Measurements from ENCODE around the gene EID2B.

Gene EID2B

GRCh38 chr19:39514840-39515550 is 17.7 kb downstream of the EID2B start, which contains the start of gene SELENOV:
Gene SELENOV (plus strand): TSS chr19:39515139. CDS start chr19:39515213, 74 bp downstream.
- peaks cover 34% of the 10 kb centered on the region for H3K27me3 ChIP-seq (ENCODE audit: insufficient read depth, low read length)
- H3K79me2 ChIP-seq (ENCODE audit: control insufficient read depth, insufficient read depth, low read length, unreplicated experiment) = no peaks in the 10 kb centered on the region
- no peak within 1 kb of the TSS for H2AFZ ChIP-seq (ENCODE audit: low read length, unreplicated experiment)
- no peaks in the 10 kb centered on the region for H3K36me3 ChIP-seq (ENCODE audit: insufficient read depth, low read length)
- H3K4me1 ChIP-seq (ENCODE audit: control insufficient read depth, insufficient read depth, low read length, unreplicated experiment) = no peaks in the 10 kb centered on the region
- H3K27ac ChIP-seq (ENCODE audit: low read depth, low read length) = no peak within 1 kb of the TSS
- peak within 1 kb of the TSS; percentile 49; the same call in 1 of the 2 replicates for H3K4me3 ChIP-seq (ENCODE audit: low read depth, low read length)

GRCh38 chr19:39512988-39513387 is 19.7 kb downstream of the EID2B start:
- no peak overlapping the region for H2AFZ ChIP-seq (ENCODE audit: low read length, unreplicated experiment)
- H3K27ac ChIP-seq (ENCODE audit: low read depth, low read length) = no peak overlapping the region
- H3K36me3 ChIP-seq (ENCODE audit: insufficient read depth, low read length) = no peaks in the 10 kb centered on the region
- peaks cover 34% of the 10 kb centered on the region for H3K27me3 ChIP-seq (ENCODE audit: insufficient read depth, low read length)
- H3K4me1 ChIP-seq (ENCODE audit: control insufficient read depth, insufficient read depth, low read length, unreplicated experiment) = no peaks in the 10 kb centered on the region
- no peaks in the 10 kb centered on the region for H3K79me2 ChIP-seq (ENCODE audit: control insufficient read depth, insufficient read depth, low read length, unreplicated experiment)
- H3K4me3 ChIP-seq (ENCODE audit: low read depth, low read length) = no peak overlapping the region

GRCh38 chr19:39509233-39509632 is 23.4 kb downstream of the EID2B start:
- H3K79me2 ChIP-seq (ENCODE audit: control insufficient read depth, insufficient read depth, low read length, unreplicated experiment) = no peaks in the 10 kb centered on the region
- H3K4me1 ChIP-seq (ENCODE audit: control insufficient read depth, insufficient read depth, low read length, unreplicated experiment) = no peaks in the 10 kb centered on the region
- H3K36me3 ChIP-seq (ENCODE audit: insufficient read depth, low read length) = no peaks in the 10 kb centered on the region
- H2AFZ ChIP-seq (ENCODE audit: low read length, unreplicated experiment) = no peak overlapping the region
- H3K4me3 ChIP-seq (ENCODE audit: low read depth, low read length) = no peak overlapping the region
- no peak overlapping the region for H3K27ac ChIP-seq (ENCODE audit: low read depth, low read length)
- H3K27me3 ChIP-seq (ENCODE audit: insufficient read depth, low read length) = peaks cover 12% of the 10 kb centered on the region

- 0 out of 2 replicates have a peak, but pooled peaks cover 6% of the 10 kb centered on the region for H3K27me3 ChIP-seq (ENCODE audit: insufficient read depth, low read length)
- no peaks in the 10 kb centered on the region for H3K79me2 ChIP-seq (ENCODE audit: control insufficient read depth, insufficient read depth, low read length, unreplicated experiment)
- H3K36me3 ChIP-seq (ENCODE audit: insufficient read depth, low read length) = no peaks in the 10 kb centered on the region
- no peaks in the 10 kb centered on the region for H3K4me1 ChIP-seq (ENCODE audit: control insufficient read depth, insufficient read depth, low read length, unreplicated experiment)
- no peak overlapping the region for H2AFZ ChIP-seq (ENCODE audit: low read length, unreplicated experiment)
- no peak overlapping the region for H3K27ac ChIP-seq (ENCODE audit: low read depth, low read length)
- no peak overlapping the region for H3K4me3 ChIP-seq (ENCODE audit: low read depth, low read length)
These were observed 24.0 kb downstream of the EID2B start for GRCh38 chr19:39508629-39509028.

- Histone ChIP-seq H3K27ac (ENCODE audit: low read depth, low read length) (no peak overlapping the region), H3K4me1 (ENCODE audit: control insufficient read depth, insufficient read depth, low read length, unreplicated experiment) (no peaks in the 10 kb centered on the region), H3K36me3 (ENCODE audit: insufficient read depth, low read length) (no peaks in the 10 kb centered on the region), H2AFZ (ENCODE audit: low read length, unreplicated experiment) (peak overlapping the region; percentile 87), H3K79me2 (ENCODE audit: control insufficient read depth, insufficient read depth, low read length, unreplicated experiment) (no peaks in the 10 kb centered on the region), H3K4me3 (ENCODE audit: low read depth, low read length) (peak overlapping the region; percentile 81), H3K27me3 (ENCODE audit: insufficient read depth, low read length) (0 out of 2 replicates have a peak, but pooled peaks cover under 1% of the 10 kb centered on the region)
These were observed 24.8 kb downstream of the EID2B start for GRCh38 chr19:39507715-39508364.

GRCh38 chr19:39506944-39507714 is 25.5 kb downstream of the EID2B start:
- H3K79me2 ChIP-seq (ENCODE audit: control insufficient read depth, insufficient read depth, low read length, unreplicated experiment) = no peaks in the 10 kb centered on the region
- no peaks in the 10 kb centered on the region for H3K4me1 ChIP-seq (ENCODE audit: control insufficient read depth, insufficient read depth, low read length, unreplicated experiment)
- no peaks in the 10 kb centered on the region for H3K27me3 ChIP-seq (ENCODE audit: insufficient read depth, low read length)
- H3K36me3 ChIP-seq (ENCODE audit: insufficient read depth, low read length) = no peaks in the 10 kb centered on the region
- H2AFZ ChIP-seq (ENCODE audit: low read length, unreplicated experiment) = peak overlapping the region; percentile 87
- H3K4me3 ChIP-seq (ENCODE audit: low read depth, low read length) = peak overlapping the region; percentile 81
- H3K27ac ChIP-seq (ENCODE audit: low read depth, low read length) = no peak overlapping the region

GRCh38 chr19:39506598-39506943 is 26.1 kb downstream of the EID2B start:
- Histone ChIP-seq H3K27ac (ENCODE audit: low read depth, low read length) (no peak overlapping the region), H3K4me3 (ENCODE audit: low read depth, low read length) (peak overlapping the region; percentile 81), H2AFZ (ENCODE audit: low read length, unreplicated experiment) (peak overlapping the region; percentile 6), H3K36me3 (ENCODE audit: insufficient read depth, low read length) (no peaks in the 10 kb centered on the region), H3K4me1 (ENCODE audit: control insufficient read depth, insufficient read depth, low read length, unreplicated experiment) (no peaks in the 10 kb centered on the region), H3K79me2 (ENCODE audit: control insufficient read depth, insufficient read depth, low read length, unreplicated experiment) (no peaks in the 10 kb centered on the region), H3K27me3 (ENCODE audit: insufficient read depth, low read length) (no peaks in the 10 kb centered on the region)

- Histone ChIP-seq H3K27me3 (ENCODE audit: insufficient read depth, low read length) (peaks cover 27% of the 10 kb centered on the region), H3K4me1 (ENCODE audit: control insufficient read depth, insufficient read depth, low read length, unreplicated experiment) (peaks cover 5% of the 10 kb centered on the region), H2AFZ (ENCODE audit: low read length, unreplicated experiment) (peak overlapping the region; percentile 33), H3K79me2 (ENCODE audit: control insufficient read depth, insufficient read depth, low read length, unreplicated experiment) (no peaks in the 10 kb centered on the region), H3K36me3 (ENCODE audit: insufficient read depth, low read length) (no peaks in the 10 kb centered on the region), H3K27ac (ENCODE audit: low read depth, low read length) (no peak overlapping the region), H3K4me3 (ENCODE audit: low read depth, low read length) (peak overlapping the region; percentile 54; the same call in 1 of the 2 replicates)
These were observed 29.8 kb downstream of the EID2B start for GRCh38 chr19:39502640-39503417.

- Histone ChIP-seq H3K4me1 (ENCODE audit: control insufficient read depth, insufficient read depth, low read length, unreplicated experiment) (peaks cover 5% of the 10 kb centered on the region), H3K79me2 (ENCODE audit: control insufficient read depth, insufficient read depth, low read length, unreplicated experiment) (no peaks in the 10 kb centered on the region), H3K36me3 (ENCODE audit: insufficient read depth, low read length) (no peaks in the 10 kb centered on the region), H3K4me3 (ENCODE audit: low read depth, low read length) (no peak overlapping the region), H3K27me3 (ENCODE audit: insufficient read depth, low read length) (peaks cover 30% of the 10 kb centered on the region), H3K27ac (ENCODE audit: low read depth, low read length) (no peak overlapping the region), H2AFZ (ENCODE audit: low read length, unreplicated experiment) (no peak overlapping the region)
These were observed 31.3 kb downstream of the EID2B start for GRCh38 chr19:39501340-39501739.

GRCh38 chr19:39500543-39500942 is 32.1 kb downstream of the EID2B start:
- Histone ChIP-seq H3K36me3 (ENCODE audit: insufficient read depth, low read length) (no peaks in the 10 kb centered on the region), H3K27me3 (ENCODE audit: insufficient read depth, low read length) (peaks cover 30% of the 10 kb centered on the region), H3K79me2 (ENCODE audit: control insufficient read depth, insufficient read depth, low read length, unreplicated experiment) (no peaks in the 10 kb centered on the region), H3K4me1 (ENCODE audit: control insufficient read depth, insufficient read depth, low read length, unreplicated experiment) (peaks cover 5% of the 10 kb centered on the region), H3K27ac (ENCODE audit: low read depth, low read length) (no peak overlapping the region), H2AFZ (ENCODE audit: low read length, unreplicated experiment) (no peak overlapping the region), H3K4me3 (ENCODE audit: low read depth, low read length) (no peak overlapping the region)
